Ammon's horn (tissue), 1 donor: ENCODE results near the gene MYL10.

ENCODE experiments used
- DNase-seq: peaks from one replicate; pipeline ENCODE4 v3.0.0-alpha.2; 2016; ENCODE audit warnings: low spot score

The MYL10 gene

GRCh38 chr7:101629171-101629570 lies at the start of gene MYL10:
Gene MYL10, minus strand, starts transcription at chr7:101629296. Its CDS starts 178 bp downstream, at chr7:101629118.
- DNase-seq = no peak

- DNase-seq = no peak
Observed at GRCh38 chr7:101678658-101679057, 49.6 kb upstream of the MYL10 start.

GRCh38 chr7:101677797-101678479 lies 48.8 kb upstream of the MYL10 start:
- DNase-seq = no peak

GRCh38 chr7:101677391-101677790 lies 48.3 kb upstream of the MYL10 start:
- DNase-seq = no peak

- no peak for DNase-seq
Observed at GRCh38 chr7:101676956-101677355, 47.9 kb upstream of the MYL10 start.

GRCh38 chr7:101676062-101676598 lies 47.0 kb upstream of the MYL10 start:
- DNase-seq = no peak

- no peak for DNase-seq
Observed at GRCh38 chr7:101674439-101674838, 45.3 kb upstream of the MYL10 start.

GRCh38 chr7:101673951-101674350 lies 44.9 kb upstream of the MYL10 start:
- DNase-seq = no peak

GRCh38 chr7:101673315-101673714 lies 44.2 kb upstream of the MYL10 start:
- no peak for DNase-seq

- DNase-seq = no peak
Observed at GRCh38 chr7:101671371-101672356, 42.6 kb upstream of the MYL10 start.

- DNase-seq = no peak
Observed at GRCh38 chr7:101669307-101669706, 40.2 kb upstream of the MYL10 start.

GRCh38 chr7:101668726-101669125 lies 39.6 kb upstream of the MYL10 start:
- DNase-seq = no peak

GRCh38 chr7:101667920-101668319 lies 38.8 kb upstream of the MYL10 start:
- DNase-seq = no peak

GRCh38 chr7:101667399-101667798 lies 38.3 kb upstream of the MYL10 start:
- no peak for DNase-seq

- no peak for DNase-seq
Observed at GRCh38 chr7:101666741-101667140, 37.6 kb upstream of the MYL10 start.

GRCh38 chr7:101666293-101666692 lies 37.2 kb upstream of the MYL10 start:
- no peak for DNase-seq

GRCh38 chr7:101664893-101665471 lies 35.9 kb upstream of the MYL10 start:
- no peak for DNase-seq

GRCh38 chr7:101664436-101664835 lies 35.3 kb upstream of the MYL10 start:
- no peak for DNase-seq

GRCh38 chr7:101663747-101664146 lies 34.7 kb upstream of the MYL10 start:
- DNase-seq = no peak

GRCh38 chr7:101662447-101662998 lies 33.4 kb upstream of the MYL10 start:
- no peak for DNase-seq

- DNase-seq = no peak
Observed at GRCh38 chr7:101659706-101660105, 30.6 kb upstream of the MYL10 start.

GRCh38 chr7:101657171-101657570 lies 28.1 kb upstream of the MYL10 start:
- no peak for DNase-seq
